ENCODE data around the gene FAM9B.

Gene FAM9B
- long read RNA-seq = 0 reads

GRCh38 chrX:9033989-9034388, at the start of gene FAM9B:
TSS of gene FAM9B (minus strand) at chrX:9034127. CDS start at chrX:9032986, 1,141 bp downstream.
- H3K27me3 ChIP-seq (ENCODE audit: insufficient read depth, poor library complexity, severe bottlenecking) = no peaks in the 10 kb centered on the region
- H3K4me3 ChIP-seq (replicated peaks; ENCODE audit: insufficient read depth, low read length) = no peak within 1 kb of the TSS
- no peak within 1 kb of the TSS for H3K27ac ChIP-seq (replicated peaks)
- TF ChIP-seq SPI1 (IDR thresholded peaks at IDR 0.05; ENCODE audit: borderline replicate concordance, low read depth) = no peak
- TF ChIP-seq CTCF (IDR thresholded peaks at IDR 0.05; ENCODE audit: insufficient read depth, low read length) = no peak
- no peak for TF ChIP-seq GABPA (IDR thresholded peaks at IDR 0.05; ENCODE audit: low read depth)
- no peak for TF ChIP-seq POLR2AphosphoS5 (IDR thresholded peaks at IDR 0.05; ENCODE audit: low read depth)
- no peak for TF ChIP-seq REST (IDR thresholded peaks at IDR 0.05; ENCODE audit: insufficient replicate concordance, low read depth)
- no peak for DNase-seq (ENCODE audit: low read depth in 1 of 2, low spot score in 1 of 2)

- TF ChIP-seq SPI1 (IDR thresholded peaks at IDR 0.05; ENCODE audit: borderline replicate concordance, low read depth) (no peak), CTCF (IDR thresholded peaks at IDR 0.05; ENCODE audit: insufficient read depth, low read length) (no peak), POLR2AphosphoS5 (IDR thresholded peaks at IDR 0.05; ENCODE audit: low read depth) (no peak), REST (IDR thresholded peaks at IDR 0.05; ENCODE audit: insufficient replicate concordance, low read depth) (no peak), GABPA (IDR thresholded peaks at IDR 0.05; ENCODE audit: low read depth) (no peak)
- no peak for DNase-seq (ENCODE audit: low read depth in 1 of 2, low spot score in 1 of 2)
- no peaks in the 10 kb centered on the region for H3K27me3 ChIP-seq (ENCODE audit: insufficient read depth, poor library complexity, severe bottlenecking)
- H3K27ac ChIP-seq (replicated peaks) = no peak overlapping the region
- no peak overlapping the region for H3K4me3 ChIP-seq (replicated peaks; ENCODE audit: insufficient read depth, low read length)
These were observed 47.3 kb upstream of the FAM9B start for GRCh38 chrX:9081271-9081670.

- H3K4me3 ChIP-seq (replicated peaks; ENCODE audit: insufficient read depth, low read length) = no peak overlapping the region
- no peak overlapping the region for H3K27ac ChIP-seq (replicated peaks)
- no peak for DNase-seq (ENCODE audit: low read depth in 1 of 2, low spot score in 1 of 2)
- H3K27me3 ChIP-seq (ENCODE audit: insufficient read depth, poor library complexity, severe bottlenecking) = no peaks in the 10 kb centered on the region
- TF ChIP-seq SPI1 (IDR thresholded peaks at IDR 0.05; ENCODE audit: borderline replicate concordance, low read depth) (no peak), GABPA (IDR thresholded peaks at IDR 0.05; ENCODE audit: low read depth) (no peak), POLR2AphosphoS5 (IDR thresholded peaks at IDR 0.05; ENCODE audit: low read depth) (no peak)
These were observed 40.4 kb upstream of the FAM9B start for GRCh38 chrX:9074326-9074725.

- no peak for DNase-seq (ENCODE audit: low read depth in 1 of 2, low spot score in 1 of 2)
- H3K4me3 ChIP-seq (replicated peaks; ENCODE audit: insufficient read depth, low read length) = no peak overlapping the region
These were observed 38.4 kb upstream of the FAM9B start for GRCh38 chrX:9072281-9072680.

More at GRCh38 chrX:9072281-9072680, 38.4 kb upstream of the FAM9B start:
- TF ChIP-seq SPI1 (IDR thresholded peaks at IDR 0.05; ENCODE audit: borderline replicate concordance, low read depth) (no peak), REST (IDR thresholded peaks at IDR 0.05; ENCODE audit: insufficient replicate concordance, low read depth) (no peak), GABPA (IDR thresholded peaks at IDR 0.05; ENCODE audit: low read depth) (no peak), CTCF (IDR thresholded peaks at IDR 0.05; ENCODE audit: insufficient read depth, low read length) (no peak), POLR2AphosphoS5 (IDR thresholded peaks at IDR 0.05; ENCODE audit: low read depth) (no peak)
- no peak overlapping the region for H3K27ac ChIP-seq (replicated peaks)
- H3K27me3 ChIP-seq (ENCODE audit: insufficient read depth, poor library complexity, severe bottlenecking) = no peaks in the 10 kb centered on the region
